ENCODE measurements around the gene PSRC1. TPM values are rescaled to one million over a fixed set of nuclear protein-coding genes. Genes with fewer than 3 reads are reported as not detected.

Gene PSRC1
- total RNA-seq, 1 donor from 2014 or later = 6.5 TPM

- Mint-ChIP-seq H3K4me3 (ENCODE audit: unreplicated experiment) (no peak overlapping the region), H3K36me3 (ENCODE audit: low read depth) (peaks cover 5% of the 10 kb centered on the region), H3K27me3 (ENCODE audit: low read depth) (no peaks in the 10 kb centered on the region), H3K27ac (ENCODE audit: unreplicated experiment) (no peak overlapping the region), H3K9me3 (ENCODE audit: low read depth) (no peaks in the 10 kb centered on the region), H3K4me1 (ENCODE audit: low read depth) (peaks cover 12% of the 10 kb centered on the region)
- TF ChIP-seq CTCF (IDR thresholded peaks at IDR 0.05) = no peak
- DNase-seq (ENCODE audit: low spot score) = peak; percentile 78
These were observed 14.3 kb downstream of the PSRC1 start for GRCh38 chr1:109268431-109269211.

GRCh38 chr1:109267743-109268300 lies 15.1 kb downstream of the PSRC1 start:
- Mint-ChIP-seq H3K9me3 (ENCODE audit: low read depth) (no peaks in the 10 kb centered on the region), H3K27ac (ENCODE audit: unreplicated experiment) (no peak overlapping the region), H3K4me3 (ENCODE audit: unreplicated experiment) (no peak overlapping the region), H3K27me3 (ENCODE audit: low read depth) (no peaks in the 10 kb centered on the region), H3K4me1 (ENCODE audit: low read depth) (peaks cover 15% of the 10 kb centered on the region), H3K36me3 (ENCODE audit: low read depth) (peaks cover 5% of the 10 kb centered on the region)
- no peak for TF ChIP-seq CTCF (IDR thresholded peaks at IDR 0.05)
- DNase-seq (ENCODE audit: low spot score) = peak; percentile 70

GRCh38 chr1:109266965-109267364 lies 16.0 kb downstream of the PSRC1 start:
- Mint-ChIP-seq H3K27ac (ENCODE audit: unreplicated experiment) (peak overlapping the region; percentile 71), H3K36me3 (ENCODE audit: low read depth) (peaks cover 5% of the 10 kb centered on the region), H3K4me3 (ENCODE audit: unreplicated experiment) (no peak overlapping the region), H3K27me3 (ENCODE audit: low read depth) (no peaks in the 10 kb centered on the region), H3K4me1 (ENCODE audit: low read depth) (peaks cover 15% of the 10 kb centered on the region), H3K9me3 (ENCODE audit: low read depth) (no peaks in the 10 kb centered on the region)
- TF ChIP-seq CTCF (IDR thresholded peaks at IDR 0.05) = no peak
- no peak for DNase-seq (ENCODE audit: low spot score)

GRCh38 chr1:109265741-109266330 lies 17.1 kb downstream of the PSRC1 start:
- H3K9me3 Mint-ChIP-seq (ENCODE audit: low read depth) = no peaks in the 10 kb centered on the region
- H3K36me3 Mint-ChIP-seq (ENCODE audit: low read depth) = peaks cover 5% of the 10 kb centered on the region
- no peak for DNase-seq (ENCODE audit: low spot score)
- no peak overlapping the region for H3K27ac Mint-ChIP-seq (ENCODE audit: unreplicated experiment)
- no peak overlapping the region for H3K4me3 Mint-ChIP-seq (ENCODE audit: unreplicated experiment)
- H3K27me3 Mint-ChIP-seq (ENCODE audit: low read depth) = no peaks in the 10 kb centered on the region
- TF ChIP-seq CTCF (IDR thresholded peaks at IDR 0.05) = no peak
- peaks cover 15% of the 10 kb centered on the region for H3K4me1 Mint-ChIP-seq (ENCODE audit: low read depth)

GRCh38 chr1:109265016-109265415 lies 17.9 kb downstream of the PSRC1 start:
- no peak for TF ChIP-seq CTCF (IDR thresholded peaks at IDR 0.05)
- H3K4me1 Mint-ChIP-seq (ENCODE audit: low read depth) = peaks cover 15% of the 10 kb centered on the region
- no peak overlapping the region for H3K27ac Mint-ChIP-seq (ENCODE audit: unreplicated experiment)
- H3K9me3 Mint-ChIP-seq (ENCODE audit: low read depth) = no peaks in the 10 kb centered on the region
- H3K27me3 Mint-ChIP-seq (ENCODE audit: low read depth) = no peaks in the 10 kb centered on the region
- no peak for DNase-seq (ENCODE audit: low spot score)
- no peak overlapping the region for H3K4me3 Mint-ChIP-seq (ENCODE audit: unreplicated experiment)
- H3K36me3 Mint-ChIP-seq (ENCODE audit: low read depth) = peaks cover 5% of the 10 kb centered on the region
